Left hindlimb (tissue), 1 donor: Measurements from ENCODE around the gene ITGA3.
A peak's percentile ranks its signal among the peaks of the same experiment; 100 is the strongest.

ENCODE experiments used
- DNase-seq: peaks from one replicate; pipeline ENCODE4 v3.0.0-alpha.2; 2018

ITGA3 gene

DNA sequence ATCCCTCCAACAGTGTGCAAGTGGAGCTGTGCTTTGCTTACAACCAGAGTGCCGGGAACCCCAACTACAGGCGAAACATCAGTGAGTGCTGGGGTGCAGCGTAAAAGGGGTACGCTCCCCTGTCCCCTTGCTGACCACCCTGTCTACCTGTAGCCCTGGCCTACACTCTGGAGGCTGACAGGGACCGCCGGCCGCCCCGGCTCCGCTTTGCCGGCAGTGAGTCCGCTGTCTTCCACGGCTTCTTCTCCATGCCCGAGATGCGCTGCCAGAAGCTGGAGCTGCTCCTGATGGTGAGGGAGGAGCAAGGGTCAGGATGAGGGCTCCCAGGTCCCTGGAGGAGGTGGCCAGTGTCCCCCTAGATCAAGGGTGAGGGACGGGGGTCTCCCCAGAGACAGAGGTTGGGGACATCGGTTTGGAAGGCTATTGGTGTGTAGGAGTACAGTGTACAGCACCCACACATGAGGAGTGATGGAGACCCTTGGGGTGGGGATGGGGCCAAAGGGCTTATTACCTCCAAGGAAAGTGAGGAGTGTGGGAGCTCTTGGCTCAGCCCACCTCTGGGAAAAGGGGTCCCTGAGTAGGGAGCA lies 19.6 kb downstream of the ITGA3 start:
- DNase-seq, result no peak

- no peak for DNase-seq
These were observed 20.3 kb downstream of the ITGA3 start for GRCh38 chr17:50076221-50076590.

DNA sequence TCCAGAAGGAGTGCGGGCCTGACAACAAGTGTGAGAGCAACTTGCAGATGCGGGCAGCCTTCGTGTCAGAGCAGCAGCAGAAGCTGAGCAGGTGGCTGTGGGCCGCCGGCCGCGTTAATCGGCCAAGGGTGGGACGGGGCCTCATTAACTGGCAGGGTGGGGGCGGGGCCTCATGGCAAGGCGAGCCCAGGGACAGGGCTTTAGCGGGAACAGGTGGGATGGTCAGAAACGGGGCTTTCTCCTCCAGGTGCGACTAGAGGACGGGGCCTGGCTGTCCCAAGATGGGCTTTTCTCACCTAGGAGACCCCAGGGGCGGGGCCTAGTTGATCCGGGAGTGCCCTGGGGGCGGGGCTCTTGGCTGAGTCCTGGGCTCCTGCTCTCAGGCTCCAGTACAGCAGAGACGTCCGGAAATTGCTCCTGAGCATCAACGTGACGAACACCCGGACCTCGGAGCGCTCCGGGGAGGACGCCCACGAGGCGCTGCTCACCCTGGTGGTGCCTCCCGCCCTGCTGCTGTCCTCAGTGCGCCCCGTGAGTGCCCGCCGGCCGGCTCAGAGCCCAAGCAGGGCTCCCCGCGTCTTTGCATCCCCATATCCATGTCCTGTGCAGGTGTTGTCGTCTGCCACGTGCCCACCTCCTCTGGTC lies 20.8 kb downstream of the ITGA3 start:
- DNase-seq, result no peak

DNA sequence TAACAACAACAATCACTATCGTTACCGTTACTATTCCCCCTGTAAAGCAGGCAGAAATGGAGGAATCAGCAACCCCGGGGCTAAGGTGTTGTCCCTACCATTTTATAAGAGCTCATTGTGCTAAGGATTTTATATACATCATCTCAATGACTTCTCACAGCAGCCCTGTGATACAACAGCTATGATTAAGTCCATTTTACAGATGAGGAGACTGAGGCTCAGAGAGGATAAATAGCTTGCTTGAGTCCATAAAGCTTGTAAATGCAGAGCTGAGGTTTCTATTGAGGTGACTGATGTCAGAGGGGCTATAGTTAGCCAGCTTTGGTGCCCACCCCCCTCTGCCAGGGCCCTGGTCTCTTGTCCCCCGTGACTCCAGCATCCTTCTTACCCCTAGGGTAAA lies 22.5 kb downstream of the ITGA3 start:
- DNase-seq, result no peak

GRCh38 chr17:50079334-50080095 lies 23.6 kb downstream of the ITGA3 start:
- DNase-seq, result peak; percentile 35

GRCh38 chr17:50080096-50080480 lies 24.2 kb downstream of the ITGA3 start:
- DNase-seq, result no peak

DNA sequence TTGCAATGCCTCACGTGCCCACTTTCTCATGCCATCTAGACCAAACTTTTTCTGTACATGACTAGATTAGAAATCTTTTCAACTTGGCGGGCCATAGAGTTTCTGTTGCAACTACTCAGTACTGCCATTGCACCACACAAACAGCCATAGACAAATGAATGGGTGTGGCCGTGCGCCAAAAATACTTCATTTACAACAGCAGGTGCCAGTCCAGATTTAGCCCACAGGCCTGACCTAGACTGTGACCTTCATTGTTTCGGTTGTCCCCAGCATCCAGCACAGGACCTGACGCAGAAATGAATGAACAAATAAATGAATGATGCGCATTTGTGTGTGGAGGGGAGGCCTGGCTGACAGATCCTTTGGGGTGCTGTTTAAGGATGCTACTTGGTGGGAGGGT lies 24.9 kb downstream of the ITGA3 start:
- DNase-seq, result no peak

DNA sequence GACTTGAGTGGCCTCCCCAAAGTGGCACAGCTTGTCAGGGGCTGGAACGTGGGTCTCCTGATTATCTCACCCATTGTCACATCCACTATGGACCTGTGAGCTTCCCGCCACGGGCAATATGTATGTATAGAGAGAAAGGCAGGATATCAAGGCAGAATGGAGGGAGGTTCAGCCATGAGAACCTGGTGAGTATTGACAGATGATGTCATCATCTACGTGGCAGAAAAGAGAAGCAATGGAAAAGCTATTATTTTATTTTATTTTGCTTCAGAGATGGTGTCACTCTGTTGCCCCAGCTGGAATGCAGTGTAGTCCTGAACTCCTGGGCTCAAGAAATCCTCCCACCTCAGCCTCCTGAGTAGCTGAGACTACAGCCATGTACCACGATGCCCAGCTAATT lies 25.8 kb downstream of the ITGA3 start:
- DNase-seq, result no peak

- peak; percentile 78 for DNase-seq
These were observed 31.5 kb downstream of the ITGA3 start for GRCh38 chr17:50087246-50087911.

GRCh38 chr17:50087912-50088405 lies 32.0 kb downstream of the ITGA3 start:
- no peak for DNase-seq

DNA sequence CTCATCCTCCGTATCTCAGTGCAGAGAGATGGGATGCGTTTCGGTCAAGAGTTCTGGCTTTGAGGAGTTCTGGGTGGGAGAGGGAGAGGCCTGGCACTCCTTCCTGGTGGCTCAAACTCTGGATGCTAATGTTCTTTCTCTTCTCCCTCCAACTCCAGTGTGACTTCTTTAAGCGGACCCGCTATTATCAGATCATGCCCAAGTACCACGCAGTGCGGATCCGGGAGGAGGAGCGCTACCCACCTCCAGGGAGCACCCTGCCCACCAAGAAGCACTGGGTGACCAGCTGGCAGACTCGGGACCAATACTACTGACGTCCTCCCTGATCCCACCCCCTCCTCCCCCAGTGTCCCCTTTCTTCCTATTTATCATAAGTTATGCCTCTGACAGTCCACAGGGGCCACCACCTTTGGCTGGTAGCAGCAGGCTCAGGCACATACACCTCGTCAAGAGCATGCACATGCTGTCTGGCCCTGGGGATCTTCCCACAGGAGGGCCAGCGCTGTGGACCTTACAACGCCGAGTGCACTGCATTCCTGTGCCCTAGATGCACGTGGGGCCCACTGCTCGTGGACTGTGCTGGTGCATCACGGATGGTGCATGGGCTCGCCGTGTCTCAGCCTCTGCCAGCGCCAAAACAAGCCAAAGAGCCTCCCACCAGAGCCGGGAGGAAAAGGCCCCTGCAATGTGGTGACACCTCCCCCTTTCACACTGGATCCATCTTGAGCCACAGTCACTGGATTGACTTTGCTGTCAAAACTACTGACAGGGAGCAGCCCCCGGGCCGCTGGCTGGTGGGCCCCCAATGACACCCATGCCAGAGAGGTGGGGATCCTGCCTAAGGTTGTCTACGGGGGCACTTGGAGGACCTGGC lies 33.3 kb downstream of the ITGA3 start:
- DNase-seq, result no peak

GRCh38 chr17:50090071-50090470 lies 34.2 kb downstream of the ITGA3 start:
- DNase-seq, result no peak

DNA sequence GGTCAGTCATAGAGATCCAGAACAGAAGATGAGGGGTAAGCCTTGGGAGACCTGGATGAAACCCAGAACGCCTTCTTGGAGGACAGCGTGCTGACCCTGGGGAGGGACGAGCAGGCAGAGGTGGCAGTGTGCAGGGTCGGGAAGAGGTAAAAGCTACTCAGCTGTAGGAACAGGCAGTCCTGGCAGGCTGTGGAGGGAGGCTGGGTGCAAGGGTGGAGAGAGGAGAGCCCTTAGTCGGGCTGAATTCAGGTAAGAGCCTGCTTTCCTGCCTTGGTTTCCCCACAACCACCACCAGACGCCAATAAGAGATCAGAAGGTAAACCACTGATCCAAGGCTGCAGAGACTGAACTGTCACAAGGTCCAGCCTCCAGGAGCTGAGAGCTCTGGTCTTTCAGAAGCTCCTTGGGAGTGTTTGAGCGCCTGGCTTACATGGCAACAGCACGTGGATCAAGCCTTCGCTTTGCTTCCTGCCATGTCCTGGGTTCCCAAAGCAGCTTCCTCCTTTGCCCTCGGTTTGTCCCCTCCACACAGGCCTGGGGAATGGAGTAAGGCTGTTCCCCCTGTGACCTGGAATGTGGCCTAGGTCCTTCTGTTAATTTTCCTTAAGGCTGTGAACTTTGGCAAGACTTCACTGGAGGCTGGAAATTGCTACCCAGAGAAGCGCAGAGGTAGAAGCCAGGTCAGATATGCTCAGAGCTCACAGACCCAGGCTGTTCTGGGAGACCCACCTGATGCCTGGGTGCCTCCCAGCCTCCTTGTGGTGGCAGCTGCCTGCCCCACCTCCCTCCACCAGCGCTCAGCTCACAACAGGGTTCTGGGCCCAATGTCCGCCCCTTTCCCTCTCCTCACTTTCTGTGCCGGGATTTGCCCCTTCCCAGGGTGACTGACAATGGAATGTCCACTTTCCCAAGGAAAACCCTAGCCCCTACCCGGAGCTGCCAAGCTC lies 35.3 kb downstream of the ITGA3 start:
- no peak for DNase-seq

- no peak for DNase-seq
These were observed 36.0 kb downstream of the ITGA3 start for GRCh38 chr17:50091918-50092285.

DNA sequence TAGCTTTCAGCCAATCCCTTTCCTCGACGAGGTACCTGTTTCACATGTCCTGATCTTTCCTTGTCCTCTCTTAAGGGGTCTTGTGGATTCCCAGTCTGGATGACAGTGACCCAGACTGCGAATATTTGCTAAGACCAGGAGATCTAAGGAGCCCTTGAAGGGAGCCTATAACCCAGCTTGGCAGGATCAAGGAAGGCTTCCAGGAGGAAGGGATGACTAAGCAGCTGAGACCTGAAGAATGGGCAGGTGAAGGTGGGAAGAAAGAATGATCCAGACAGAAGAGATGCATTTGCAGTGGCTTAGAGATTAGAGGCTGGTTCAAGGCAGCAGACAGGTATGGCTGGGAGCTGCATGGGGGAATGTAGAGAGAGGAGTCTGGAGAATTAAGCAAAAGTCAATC lies 37.3 kb downstream of the ITGA3 start:
- DNase-seq, result no peak

DNA sequence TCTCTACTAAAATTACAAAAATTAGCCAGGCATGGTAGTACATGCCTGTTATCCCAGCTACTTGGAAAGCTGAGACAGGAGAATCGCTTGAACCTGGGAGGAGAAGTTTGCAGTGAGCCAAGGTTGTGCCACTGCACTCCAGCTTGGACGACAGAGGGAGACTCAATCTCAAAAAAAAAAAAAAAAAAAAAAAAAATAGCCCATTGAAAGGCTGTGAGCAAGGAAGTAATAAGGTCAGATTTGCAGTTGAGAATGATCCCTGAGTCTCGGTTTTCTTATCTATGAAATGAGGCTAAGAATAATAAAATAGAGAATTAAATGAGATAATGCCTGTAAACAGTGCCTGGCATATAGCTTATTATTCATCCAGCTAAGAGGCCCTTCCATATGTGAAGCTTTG lies 37.9 kb downstream of the ITGA3 start:
- no peak for DNase-seq

DNA sequence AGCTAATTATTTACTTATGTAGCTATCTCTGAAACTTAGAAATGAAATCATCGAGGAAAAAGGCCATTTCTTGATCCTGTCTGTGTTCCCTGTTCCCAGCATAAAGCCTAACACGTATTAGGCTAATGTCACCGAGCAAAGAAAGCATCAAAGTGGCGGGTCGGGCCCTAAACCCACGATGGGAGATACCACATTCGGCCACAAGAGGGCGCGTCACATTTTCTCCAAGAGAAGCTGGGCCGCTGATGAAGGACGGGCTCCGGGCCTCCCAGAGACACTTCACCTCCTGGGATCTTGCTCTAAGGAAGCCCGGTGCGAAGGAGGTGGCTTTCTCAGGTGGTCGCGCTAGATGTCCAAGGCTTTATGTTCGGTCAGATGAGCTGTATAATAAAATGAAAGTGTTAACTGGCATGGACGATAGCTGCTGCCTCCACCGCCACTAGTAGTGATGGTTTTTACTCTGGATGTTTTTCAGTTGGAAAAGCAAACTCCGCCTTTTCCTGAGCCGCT lies 38.4 kb downstream of the ITGA3 start:
- DNase-seq, result peak; percentile 89

DNA sequence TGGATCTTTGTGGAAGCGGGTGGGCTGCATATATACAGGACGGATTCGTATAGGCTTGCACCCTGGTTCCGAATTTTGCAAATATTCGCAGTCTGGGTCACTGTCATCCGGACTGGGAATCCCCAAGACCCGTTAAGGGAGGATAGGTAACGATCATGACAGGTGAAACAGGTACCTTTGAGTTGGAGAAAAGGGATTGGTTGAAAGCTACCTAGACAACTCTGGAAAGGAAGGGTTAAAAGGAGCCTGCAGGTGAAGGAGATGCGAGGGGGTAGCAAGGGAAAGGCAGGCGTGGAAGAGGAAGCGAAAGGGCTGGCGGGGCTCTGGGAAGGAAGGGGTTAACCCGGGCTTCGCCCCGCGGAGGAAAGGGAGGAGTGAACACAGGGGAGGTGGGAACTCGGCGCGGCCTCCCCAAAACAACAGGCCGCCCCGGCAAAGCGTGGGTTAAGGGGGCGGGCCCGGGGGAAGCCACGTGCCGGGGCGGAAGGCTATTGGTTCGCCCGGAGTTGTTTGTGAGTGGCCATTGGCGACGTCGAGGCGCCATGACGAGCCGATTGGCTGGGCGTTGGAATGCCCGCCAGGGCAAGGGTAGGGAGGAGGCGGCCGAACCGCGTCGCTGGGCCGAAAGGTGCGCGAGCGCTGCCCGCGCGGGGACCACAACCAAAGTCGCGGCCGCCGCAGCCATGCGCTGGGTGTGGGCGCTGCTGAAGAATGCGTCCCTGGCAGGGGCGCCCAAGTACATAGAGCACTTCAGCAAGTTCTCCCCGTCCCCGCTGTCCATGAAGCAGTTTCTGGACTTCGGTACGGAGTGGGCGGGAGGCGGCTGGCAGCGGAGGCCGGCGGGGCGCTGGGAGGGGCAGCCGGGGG lies 39.1 kb downstream of the ITGA3 start, which contains the start of gene PDK2:
Gene PDK2, plus strand, starts transcription at position 599 of the 867 bp plus-strand sequence. Its CDS starts 85 bp downstream, at position 684.
- peak; percentile 98 for DNase-seq

GRCh38 chr17:50095626-50096037 lies 39.7 kb downstream of the ITGA3 start:
- DNase-seq, result no peak

GRCh38 chr17:50096092-50096491 lies 40.2 kb downstream of the ITGA3 start:
- no peak for DNase-seq
